ENCODE results near the gene AGMO. TPM values are rescaled to one million over a fixed set of nuclear protein-coding genes. Genes with fewer than 3 reads are reported as not detected.

Gene AGMO
- total and polyA plus RNA-seq, 2 experiments from 2014 or later: 6.5 to 7.3 TPM

DNA sequence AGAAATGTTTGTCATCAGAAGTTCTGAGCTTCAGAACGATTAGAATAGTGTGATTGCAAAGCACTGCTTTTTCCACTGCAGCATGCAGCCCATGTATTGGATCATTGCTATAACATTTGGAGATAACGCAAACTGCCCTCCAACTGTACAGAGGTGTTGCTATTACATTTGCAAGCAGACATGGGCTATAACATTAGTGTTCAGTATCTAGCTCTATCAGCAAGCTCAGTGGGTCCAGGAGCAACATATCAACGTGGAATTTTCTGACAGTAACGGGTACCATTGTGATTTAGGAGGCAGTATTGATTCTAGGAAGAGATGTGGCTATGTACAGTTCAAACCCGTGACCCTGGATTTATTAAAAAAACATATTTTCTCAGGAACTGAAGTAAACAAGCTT lies 75.8 kb downstream of the AGMO start:
- Histone ChIP-seq H3K4me3 (no peak overlapping the region), H3K9me3 (ENCODE audit: low read depth) (no peaks in the 10 kb centered on the region), H3K4me1 (ENCODE audit: insufficient read depth) (no peaks in the 10 kb centered on the region), H3K79me2 (no peaks in the 10 kb centered on the region), H3K4me2 (no peak overlapping the region), H3K27me3 (no peaks in the 10 kb centered on the region), H4K20me1 (ENCODE audit: insufficient read depth, poor library complexity, severe bottlenecking) (no peaks in the 10 kb centered on the region), H3K27ac (no peak overlapping the region), H3K36me3 (replicated peaks; ENCODE audit: insufficient read depth, low read depth) (no peaks in the 10 kb centered on the region), H2AFZ (no peak overlapping the region), H3K9me2 (replicated peaks; ENCODE audit: insufficient read depth) (no peaks in the 10 kb centered on the region)
- 71% methylated on average over 5 of the region's 5 CpGs for WGBS (ENCODE audit: low lambda C conversion rate, missing lambda C conversion rate)
- TF ChIP-seq EZH2 (IDR thresholded peaks at IDR 0.05; ENCODE audit: borderline replicate concordance) (no peak), EZH2phosphoT487 (IDR thresholded peaks at IDR 0.05; ENCODE audit: low read depth, severe bottlenecking, unreplicated experiment) (no peak)
- TF ChIP-seq, protein P1, sequence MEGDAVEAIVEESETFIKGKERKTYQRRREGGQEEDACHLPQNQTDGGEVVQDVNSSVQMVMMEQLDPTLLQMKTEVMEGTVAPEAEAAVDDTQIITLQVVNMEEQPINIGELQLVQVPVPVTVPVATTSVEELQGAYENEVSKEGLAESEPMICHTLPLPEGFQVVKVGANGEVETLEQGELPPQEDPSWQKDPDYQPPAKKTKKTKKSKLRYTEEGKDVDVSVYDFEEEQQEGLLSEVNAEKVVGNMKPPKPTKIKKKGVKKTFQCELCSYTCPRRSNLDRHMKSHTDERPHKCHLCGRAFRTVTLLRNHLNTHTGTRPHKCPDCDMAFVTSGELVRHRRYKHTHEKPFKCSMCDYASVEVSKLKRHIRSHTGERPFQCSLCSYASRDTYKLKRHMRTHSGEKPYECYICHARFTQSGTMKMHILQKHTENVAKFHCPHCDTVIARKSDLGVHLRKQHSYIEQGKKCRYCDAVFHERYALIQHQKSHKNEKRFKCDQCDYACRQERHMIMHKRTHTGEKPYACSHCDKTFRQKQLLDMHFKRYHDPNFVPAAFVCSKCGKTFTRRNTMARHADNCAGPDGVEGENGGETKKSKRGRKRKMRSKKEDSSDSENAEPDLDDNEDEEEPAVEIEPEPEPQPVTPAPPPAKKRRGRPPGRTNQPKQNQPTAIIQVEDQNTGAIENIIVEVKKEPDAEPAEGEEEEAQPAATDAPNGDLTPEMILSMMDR (IDR thresholded peaks at IDR 0.05; ENCODE audit: poor library complexity): no peak
- DNase-seq (ENCODE audit: low spot score): no peak

DNA sequence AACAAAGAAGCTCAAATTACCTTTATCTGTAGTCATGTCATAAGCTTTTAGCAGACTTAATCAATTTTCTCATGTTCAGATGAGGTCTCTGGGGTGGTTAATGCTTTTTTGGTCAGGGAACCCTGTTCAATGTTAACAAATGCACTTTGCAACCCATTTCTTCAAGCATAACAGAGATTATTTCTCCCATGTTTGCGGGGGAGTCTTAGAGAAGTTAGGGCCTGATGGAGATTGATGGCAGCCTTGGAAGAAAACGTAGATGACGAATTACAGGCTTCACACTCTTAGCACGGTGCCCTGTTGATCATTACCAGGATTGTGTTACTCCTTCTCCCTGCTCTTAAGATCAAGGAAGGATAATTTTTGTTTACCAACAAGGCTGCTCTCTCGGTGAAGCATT lies 76.4 kb downstream of the AGMO start:
- Histone ChIP-seq H3K4me1 (ENCODE audit: insufficient read depth) (no peaks in the 10 kb centered on the region), H3K36me3 (replicated peaks; ENCODE audit: insufficient read depth, low read depth) (no peaks in the 10 kb centered on the region), H4K20me1 (ENCODE audit: insufficient read depth, poor library complexity, severe bottlenecking) (no peaks in the 10 kb centered on the region), H2AFZ (no peak overlapping the region), H3K9me2 (replicated peaks; ENCODE audit: insufficient read depth) (no peaks in the 10 kb centered on the region), H3K79me2 (no peaks in the 10 kb centered on the region), H3K4me3 (no peak overlapping the region), H3K27ac (no peak overlapping the region), H3K9me3 (ENCODE audit: low read depth) (no peaks in the 10 kb centered on the region), H3K27me3 (no peaks in the 10 kb centered on the region), H3K4me2 (no peak overlapping the region)
- TF ChIP-seq EZH2 (IDR thresholded peaks at IDR 0.05; ENCODE audit: borderline replicate concordance) (no peak), EZH2phosphoT487 (IDR thresholded peaks at IDR 0.05; ENCODE audit: low read depth, severe bottlenecking, unreplicated experiment) (no peak)
- TF ChIP-seq, protein P1 (IDR thresholded peaks at IDR 0.05; ENCODE audit: poor library complexity): no peak
- 54% methylated on average over 5 of the region's 5 CpGs for WGBS (ENCODE audit: low lambda C conversion rate, missing lambda C conversion rate)
- DNase-seq (ENCODE audit: low spot score): no peak

DNA sequence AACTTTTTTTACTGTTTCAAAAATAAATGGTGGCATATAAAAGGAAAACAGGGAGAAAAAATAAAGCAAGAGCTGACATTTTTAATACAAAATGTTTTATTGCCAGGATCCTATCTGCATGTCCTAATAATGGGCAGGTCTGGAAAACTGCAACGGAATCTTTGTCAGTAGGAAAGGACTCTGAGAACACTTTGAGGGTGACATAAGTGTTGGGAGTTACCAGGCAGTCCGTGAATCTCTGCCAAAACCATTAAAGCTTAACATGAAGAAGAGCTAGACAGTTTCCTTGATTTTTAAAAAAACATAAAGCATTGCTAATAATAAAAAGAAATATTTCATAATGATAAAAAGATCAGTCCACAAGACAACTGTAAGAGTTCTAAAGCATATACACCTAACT lies 80.7 kb downstream of the AGMO start:
- Histone ChIP-seq H3K36me3 (replicated peaks; ENCODE audit: insufficient read depth, low read depth) (no peaks in the 10 kb centered on the region), H2AFZ (no peak overlapping the region), H3K4me1 (ENCODE audit: insufficient read depth) (no peaks in the 10 kb centered on the region), H3K9me2 (replicated peaks; ENCODE audit: insufficient read depth) (no peaks in the 10 kb centered on the region), H3K79me2 (no peaks in the 10 kb centered on the region), H3K9me3 (ENCODE audit: low read depth) (no peaks in the 10 kb centered on the region), H4K20me1 (ENCODE audit: insufficient read depth, poor library complexity, severe bottlenecking) (no peaks in the 10 kb centered on the region), H3K4me2 (no peak overlapping the region), H3K27me3 (no peaks in the 10 kb centered on the region), H3K27ac (no peak overlapping the region), H3K4me3 (no peak overlapping the region)
- WGBS (ENCODE audit: low lambda C conversion rate, missing lambda C conversion rate): 68% methylated on average over 2 of the region's 2 CpGs
- DNase-seq (ENCODE audit: low spot score): no peak
- TF ChIP-seq EZH2 (IDR thresholded peaks at IDR 0.05; ENCODE audit: borderline replicate concordance): no peak
- TF ChIP-seq, protein P1 (IDR thresholded peaks at IDR 0.05; ENCODE audit: poor library complexity): no peak
- no peak for TF ChIP-seq EZH2phosphoT487 (IDR thresholded peaks at IDR 0.05; ENCODE audit: low read depth, severe bottlenecking, unreplicated experiment)

DNA sequence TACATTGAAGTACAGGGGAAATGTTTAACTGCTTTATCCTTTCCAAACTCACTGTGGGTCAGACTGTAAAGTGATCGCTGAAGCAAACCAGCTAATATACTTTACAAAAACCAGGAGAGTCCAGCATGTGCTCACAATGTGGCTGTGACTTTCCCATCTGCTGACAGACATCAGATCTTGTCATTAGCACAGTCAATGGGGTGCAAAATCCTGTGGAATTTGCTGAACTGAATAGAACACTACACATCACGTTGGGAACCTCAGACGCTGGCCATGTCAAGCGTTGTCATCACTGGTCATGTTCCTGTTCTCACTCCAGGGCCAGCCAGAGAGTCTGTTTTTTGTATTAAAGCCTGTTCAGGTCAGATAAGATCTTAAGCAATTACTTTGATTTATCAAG lies 83.4 kb downstream of the AGMO start:
- Histone ChIP-seq H3K9me2 (replicated peaks; ENCODE audit: insufficient read depth) (no peaks in the 10 kb centered on the region), H3K4me1 (ENCODE audit: insufficient read depth) (no peaks in the 10 kb centered on the region), H4K20me1 (ENCODE audit: insufficient read depth, poor library complexity, severe bottlenecking) (no peaks in the 10 kb centered on the region), H3K27ac (no peak overlapping the region), H3K9me3 (ENCODE audit: low read depth) (no peaks in the 10 kb centered on the region), H3K27me3 (no peaks in the 10 kb centered on the region), H3K79me2 (no peaks in the 10 kb centered on the region), H3K4me2 (no peak overlapping the region), H3K4me3 (no peak overlapping the region), H3K36me3 (replicated peaks; ENCODE audit: insufficient read depth, low read depth) (no peaks in the 10 kb centered on the region), H2AFZ (no peak overlapping the region)
- 64% methylated on average over 4 of the region's 4 CpGs for WGBS (ENCODE audit: low lambda C conversion rate, missing lambda C conversion rate)
- TF ChIP-seq, protein P1 (IDR thresholded peaks at IDR 0.05; ENCODE audit: poor library complexity): no peak
- TF ChIP-seq EZH2 (IDR thresholded peaks at IDR 0.05; ENCODE audit: borderline replicate concordance) (no peak), EZH2phosphoT487 (IDR thresholded peaks at IDR 0.05; ENCODE audit: low read depth, severe bottlenecking, unreplicated experiment) (no peak)
- no peak for DNase-seq (ENCODE audit: low spot score)

All from hepatocyte (in vitro differentiated cells).